ENCODE results near the gene CERS4. TPM values are rescaled to one million over a fixed set of nuclear protein-coding genes. Genes with fewer than 3 reads are reported as not detected.

The CERS4 gene
- polyA plus RNA-seq, 1 donor from 2014 or later = 59.3 TPM

GRCh38 chr19:8239528-8240273, 30.5 kb downstream of the CERS4 start:
- no peaks in the 10 kb centered on the region for H3K36me3 ChIP-seq (ENCODE audit: insufficient read depth, low read length)
- no peaks in the 10 kb centered on the region for H3K79me2 ChIP-seq (replicated peaks; ENCODE audit: insufficient read depth, low read length)
- no peak overlapping the region for H3K9ac ChIP-seq (ENCODE audit: low read length)
- H3F3A ChIP-seq (ENCODE audit: insufficient read depth, low read length, poor library complexity, severe bottlenecking) = no peaks in the 10 kb centered on the region
- no peak overlapping the region for H3K27ac ChIP-seq (ENCODE audit: low read length)
- no peak overlapping the region for H3K4me3 ChIP-seq (ENCODE audit: low read length)
- no peak overlapping the region for H3K4me2 ChIP-seq (ENCODE audit: low read length)
- no peaks in the 10 kb centered on the region for H3K9me2 ChIP-seq (ENCODE audit: insufficient read depth, low read length)
- no peaks in the 10 kb centered on the region for H3K9me3 ChIP-seq (ENCODE audit: low read length)
- no peaks in the 10 kb centered on the region for H3K27me3 ChIP-seq (ENCODE audit: insufficient read depth, low read depth, low read length)
- H2AFZ ChIP-seq (ENCODE audit: low read depth, low read length) = no peak overlapping the region
- no peaks in the 10 kb centered on the region for H4K20me1 ChIP-seq (ENCODE audit: insufficient read depth)
- TF ChIP-seq RAD21 (conservative IDR thresholded peaks at IDR 0.05) (no peak), EP300 (conservative IDR thresholded peaks at IDR 0.05; ENCODE audit: poor library complexity, severe bottlenecking) (no peak), EZH2 (IDR thresholded peaks at IDR 0.05; ENCODE audit: borderline replicate concordance, insufficient read depth, low read length, poor library complexity, severe bottlenecking) (no peak), TAF1 (IDR thresholded peaks at IDR 0.05; ENCODE audit: low read depth) (no peak), POLR2AphosphoS5 (IDR thresholded peaks at IDR 0.05) (no peak)

GRCh38 chr19:8240274-8241229, 31.4 kb downstream of the CERS4 start:
- no peak overlapping the region for H3K4me3 ChIP-seq (ENCODE audit: low read length)
- no peak overlapping the region for H3K9ac ChIP-seq (ENCODE audit: low read length)

More at GRCh38 chr19:8240274-8241229, 31.4 kb downstream of the CERS4 start:
- no peak overlapping the region for H2AFZ ChIP-seq (ENCODE audit: low read depth, low read length)
- no peaks in the 10 kb centered on the region for H3K9me2 ChIP-seq (ENCODE audit: insufficient read depth, low read length)
- no peaks in the 10 kb centered on the region for H4K20me1 ChIP-seq (ENCODE audit: insufficient read depth)
- no peaks in the 10 kb centered on the region for H3F3A ChIP-seq (ENCODE audit: insufficient read depth, low read length, poor library complexity, severe bottlenecking)
- H3K4me2 ChIP-seq (ENCODE audit: low read length) = no peak overlapping the region
- no peaks in the 10 kb centered on the region for H3K9me3 ChIP-seq (ENCODE audit: low read length)
- no peaks in the 10 kb centered on the region for H3K27me3 ChIP-seq (ENCODE audit: insufficient read depth, low read depth, low read length)
- H3K27ac ChIP-seq (ENCODE audit: low read length) = no peak overlapping the region
- no peaks in the 10 kb centered on the region for H3K79me2 ChIP-seq (replicated peaks; ENCODE audit: insufficient read depth, low read length)
- TF ChIP-seq REST (IDR thresholded peaks at IDR 0.05; ENCODE audit: borderline replicate concordance) (no peak), EZH2 (IDR thresholded peaks at IDR 0.05; ENCODE audit: borderline replicate concordance, insufficient read depth, low read length, poor library complexity, severe bottlenecking) (no peak), TAF1 (IDR thresholded peaks at IDR 0.05; ENCODE audit: low read depth) (no peak), EP300 (conservative IDR thresholded peaks at IDR 0.05; ENCODE audit: poor library complexity, severe bottlenecking) (no peak), POLR2AphosphoS5 (IDR thresholded peaks at IDR 0.05) (no peak), SMC3 (conservative IDR thresholded peaks at IDR 0.05; ENCODE audit: poor library complexity) (no peak), MXI1 (conservative IDR thresholded peaks at IDR 0.05; ENCODE audit: poor library complexity, severe bottlenecking) (no peak), CTCF (IDR thresholded peaks at IDR 0.05; ENCODE audit: poor library complexity, severe bottlenecking) (no peak), RAD21 (conservative IDR thresholded peaks at IDR 0.05) (no peak)
- H3K36me3 ChIP-seq (ENCODE audit: insufficient read depth, low read length) = no peaks in the 10 kb centered on the region

All from neural cell (in vitro differentiated cells).